Heart left ventricle (tissue), 13 donors: ENCODE data around the gene DNASE1L1.

Source experiments
- POLR2A ChIP-seq, 2 donors: fragments of 450-650 bp; IDR thresholded peaks; one replicate each; pipeline ENCODE4 v1.6.1; 2017; ENCODE audit warnings: antibody characterized with exemption in 2 of 2, mild to moderate bottlenecking in 2 of 2, moderate library complexity in 2 of 2
- TF ChIP-seq, protein P1 (sequence below), 12 donors: fragments of 200-600 bp; sonication (generic) in 4 of 12; IDR thresholded peaks; one replicate each; pipeline versions ENCODE4 v1.5.0 to v1.8.0; 2018 to 2022; ENCODE audit warnings: antibody characterized with exemption in 12 of 12, mild to moderate bottlenecking in 5 of 12
- donor health status: ischemic (EF 13 %, LVEDD 7.1; RV severe dilation, severe dysfunction).
- donor health status: DM: no; HTN: yes; CAD: no.
- donor health status: DM: no; HTN: no; CAD: no.
- donor health status: ischemic (EF 25% LVEDD 6.9; RV normal size, moderate dysfunction).
- donor health status: ischemic (EF 25% LVEDD 5.7; RV mildly dilated, moderate dysfunction).
- donor health status: ischemic (EF 35%, LVEDD 5.7; RV mildly dilated, moderate dysfunction).
- donor health status: nonischemic (EF 11% LVEDD 7.7; RV severe dilation, severe dysfunction).
- donor health status: DM: yes; HTN: yes; CAD: no.
- donor health status: PGD.
- donor health status: ischemic (EF 29% LVEDD 5.4; RV normal size, mild dysfunction).
- donor health status: nonischemic (EF 23%, LVEDD 6.1; RV moderate dilation, normal function).

DNA sequence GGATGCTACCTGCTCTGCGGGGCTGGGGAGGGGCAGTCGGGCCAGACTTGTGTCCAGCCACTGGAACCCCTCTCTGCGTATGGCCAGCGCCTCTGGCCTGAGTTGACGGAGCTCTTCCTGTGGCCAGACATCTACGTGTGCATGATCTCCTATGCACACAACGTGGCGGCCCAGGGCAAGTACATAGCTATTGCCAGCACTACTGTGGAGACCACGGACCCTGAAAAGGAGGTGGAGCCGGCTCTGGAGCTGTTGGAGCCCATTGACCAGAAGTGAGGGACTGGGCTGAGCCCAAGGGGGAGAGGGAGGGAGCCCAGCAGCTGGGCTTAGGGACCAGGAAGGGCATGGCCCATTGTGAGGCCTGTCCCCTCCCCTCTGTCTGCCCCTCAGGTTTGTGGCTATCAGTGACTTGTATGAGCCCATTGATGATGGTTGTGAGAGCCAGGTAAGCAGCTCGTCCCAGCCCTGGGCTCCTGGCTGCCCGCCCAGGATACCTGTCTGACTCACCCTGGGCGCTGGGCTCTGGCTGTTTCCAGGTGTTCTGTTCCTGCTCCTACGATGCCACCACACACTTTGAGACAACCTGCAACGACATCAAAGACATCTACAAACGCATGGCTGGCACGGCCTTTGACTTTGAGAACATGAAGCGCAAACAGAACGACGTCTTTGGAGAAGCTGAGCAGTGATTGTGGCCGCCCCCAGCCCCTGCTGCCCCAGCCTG, 33.1 kb upstream of the DNASE1L1 start:
- no peak for TF ChIP-seq POLR2A (IDR thresholded peaks at IDR 0.05)
- TF ChIP-seq, protein P1, sequence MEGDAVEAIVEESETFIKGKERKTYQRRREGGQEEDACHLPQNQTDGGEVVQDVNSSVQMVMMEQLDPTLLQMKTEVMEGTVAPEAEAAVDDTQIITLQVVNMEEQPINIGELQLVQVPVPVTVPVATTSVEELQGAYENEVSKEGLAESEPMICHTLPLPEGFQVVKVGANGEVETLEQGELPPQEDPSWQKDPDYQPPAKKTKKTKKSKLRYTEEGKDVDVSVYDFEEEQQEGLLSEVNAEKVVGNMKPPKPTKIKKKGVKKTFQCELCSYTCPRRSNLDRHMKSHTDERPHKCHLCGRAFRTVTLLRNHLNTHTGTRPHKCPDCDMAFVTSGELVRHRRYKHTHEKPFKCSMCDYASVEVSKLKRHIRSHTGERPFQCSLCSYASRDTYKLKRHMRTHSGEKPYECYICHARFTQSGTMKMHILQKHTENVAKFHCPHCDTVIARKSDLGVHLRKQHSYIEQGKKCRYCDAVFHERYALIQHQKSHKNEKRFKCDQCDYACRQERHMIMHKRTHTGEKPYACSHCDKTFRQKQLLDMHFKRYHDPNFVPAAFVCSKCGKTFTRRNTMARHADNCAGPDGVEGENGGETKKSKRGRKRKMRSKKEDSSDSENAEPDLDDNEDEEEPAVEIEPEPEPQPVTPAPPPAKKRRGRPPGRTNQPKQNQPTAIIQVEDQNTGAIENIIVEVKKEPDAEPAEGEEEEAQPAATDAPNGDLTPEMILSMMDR (IDR thresholded peaks at IDR 0.05) = no peak
